SK-N-MC (cell line): ENCODE results near the gene CEACAM19.

Experiments used
- EZH2 ChIP-seq: fragments of 200-600 bp; sonication (generic); IDR thresholded peaks from one replicate; pipeline ENCODE4 v1.6.1; 2017; ENCODE audit warnings: antibody characterized with exemption
- FOXP2 ChIP-seq: optimal IDR thresholded peaks from 2 replicates; pipeline ENCODE3; 2011; ENCODE audit warnings: mild to moderate bottlenecking, moderate library complexity; ENCODE audit not compliant: insufficient read depth; ENCODE audit errors: extremely low read length, control extremely low read depth
- POLR2AphosphoS5 ChIP-seq: IDR thresholded peaks from 2 replicates; pipeline ENCODE4 v1.6.1; 2012; ENCODE audit warnings: mild to moderate bottlenecking, low read depth, low read length, borderline replicate concordance

- TF ChIP-seq POLR2AphosphoS5 (no peak), EZH2 (no peak), FOXP2 (no peak)
Observed at GRCh38 chr19:44698492-44699201, 27.4 kb downstream of the CEACAM19 start, which contains the start of gene CEACAM16.
